HFF-Myc (cell line): Measurements from ENCODE around the gene MAST4.

Experiments used
- DNase-seq: peaks from one replicate; pipeline ENCODE4 v3.0.0-alpha.2; 2011; ENCODE audit warnings: low read depth; ENCODE audit errors: extremely low read depth
- H3K4me3 ChIP-seq: replicated peaks from 2 replicates; pipeline ENCODE4 v1.5.1; 2011; ENCODE audit warnings: low read depth, mild to moderate bottlenecking, control low read depth, low read length
- CTCF ChIP-seq: IDR thresholded peaks from 2 replicates; pipeline ENCODE4 v1.5.1; 2012; ENCODE audit warnings: mild to moderate bottlenecking, low read depth, low read length, control low read depth; ENCODE audit errors: missing control alignments

MAST4 gene

GRCh38 chr5:67192719-67193438 is 596.7 kb downstream of the MAST4 start:
- no peak for DNase-seq
- H3K4me3 ChIP-seq: no peak overlapping the region
- no peak for TF ChIP-seq CTCF

- TF ChIP-seq CTCF: no peak
- DNase-seq: no peak
- no peak overlapping the region for H3K4me3 ChIP-seq
Observed at GRCh38 chr5:67193439-67193807, 597.2 kb downstream of the MAST4 start.

GRCh38 chr5:67194166-67194565 is 598.0 kb downstream of the MAST4 start:
- TF ChIP-seq CTCF: no peak
- no peak for DNase-seq
- no peak overlapping the region for H3K4me3 ChIP-seq

- TF ChIP-seq CTCF: no peak
- no peak overlapping the region for H3K4me3 ChIP-seq
- DNase-seq: no peak
Observed at GRCh38 chr5:67195406-67196275, 599.4 kb downstream of the MAST4 start.

- H3K4me3 ChIP-seq: no peak within 1 kb of the TSS
- no peak for DNase-seq
- no peak for TF ChIP-seq CTCF
Observed at GRCh38 chr5:67196537-67197059, 600.4 kb downstream of the MAST4 start, which contains the start of gene CD180. CD180 (minus strand) TSS chr5:67196799; CDS start chr5:67196641, 158 bp downstream.

- DNase-seq: no peak
- TF ChIP-seq CTCF: no peak
- H3K4me3 ChIP-seq: no peak overlapping the region
Observed at GRCh38 chr5:67197536-67197935, 601.3 kb downstream of the MAST4 start.
